GM15510 (cell line): ENCODE measurements around the gene IFNA14.
"Not testable (repeated sequence)": the region's sequence is repeated elsewhere in the genome, so short reads cannot be mapped to it uniquely, and the experiment has no call there.

ENCODE experiments used
- POLR2A ChIP-seq: IDR thresholded peaks from 3 replicates; pipeline ENCODE4 v1.6.1; 2011; ENCODE audit warnings: borderline replicate concordance; ENCODE audit not compliant: insufficient read length; ENCODE audit errors: extremely low read depth

The IFNA14 gene

DNA sequence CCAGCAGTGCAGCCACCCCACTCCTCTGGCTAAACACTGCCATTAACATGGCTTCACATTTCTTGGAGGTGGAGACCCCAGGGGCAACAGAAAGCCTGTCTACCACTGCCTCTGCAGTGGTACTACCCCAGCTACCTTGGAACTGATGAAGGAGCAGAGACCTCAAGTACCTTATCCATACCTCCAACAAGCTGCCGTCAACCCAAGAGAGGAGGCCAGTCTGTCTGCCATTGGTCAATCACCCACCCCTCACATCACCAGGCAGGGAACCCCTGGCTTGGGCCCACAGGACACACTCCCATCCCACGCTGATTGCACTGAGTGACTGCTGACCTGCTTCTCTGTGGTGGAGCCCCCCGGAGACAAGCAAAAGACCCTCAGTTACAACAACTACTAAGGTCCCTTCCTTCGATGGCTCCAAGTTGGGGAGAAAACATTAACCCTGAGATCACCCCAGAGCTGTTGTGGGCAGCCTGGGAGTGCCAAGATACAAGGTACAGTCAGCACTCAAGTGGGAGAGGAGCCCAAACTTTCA lies 5.6 kb downstream of the IFNA14 start:
- no peak for TF ChIP-seq POLR2A

DNA sequence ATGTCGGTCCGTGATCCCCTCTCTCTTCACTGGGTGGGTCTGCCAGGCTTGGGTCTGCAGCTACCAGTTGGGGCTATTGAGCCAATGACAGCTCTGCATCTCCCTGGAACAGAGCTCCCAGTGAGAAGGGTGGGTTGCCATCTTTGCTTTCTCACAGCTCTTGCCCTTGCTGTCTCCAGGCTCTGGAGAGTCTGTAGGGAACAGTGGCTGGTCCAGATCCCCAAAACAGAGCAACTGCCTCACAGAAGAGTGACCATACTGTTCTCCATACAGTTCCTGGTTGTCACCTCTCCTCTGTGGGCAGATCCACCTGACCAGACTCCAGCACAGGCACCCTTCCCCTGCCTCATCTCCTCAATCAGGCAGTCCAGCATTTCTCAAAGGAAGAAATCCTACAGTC lies 6.5 kb downstream of the IFNA14 start:
- no peak for TF ChIP-seq POLR2A

DNA sequence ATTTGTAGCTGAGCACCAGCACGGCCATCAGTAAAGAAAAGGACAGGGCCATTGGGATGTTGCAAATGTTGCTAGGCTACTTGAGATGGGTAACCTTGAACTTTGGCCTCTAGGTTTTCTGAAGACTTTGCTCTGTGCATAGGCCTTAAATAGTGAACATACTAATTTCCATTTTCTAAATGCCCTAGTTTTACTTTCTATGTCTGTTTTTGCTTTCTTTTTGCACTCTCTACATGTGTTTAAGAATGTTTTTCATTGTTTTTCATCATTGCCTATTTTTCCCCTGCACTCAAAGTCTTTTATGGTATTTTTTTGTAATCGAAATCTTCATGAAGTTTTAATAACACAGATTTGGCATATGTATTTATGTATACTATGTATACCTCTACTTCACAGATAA lies 11.7 kb downstream of the IFNA14 start, which contains the start of gene IFNA17:
IFNA17 (minus strand) TSS at position 101 of the 400 bp plus-strand sequence; CDS start at position 52, 49 bp downstream.
- TF ChIP-seq POLR2A: no peak

DNA sequence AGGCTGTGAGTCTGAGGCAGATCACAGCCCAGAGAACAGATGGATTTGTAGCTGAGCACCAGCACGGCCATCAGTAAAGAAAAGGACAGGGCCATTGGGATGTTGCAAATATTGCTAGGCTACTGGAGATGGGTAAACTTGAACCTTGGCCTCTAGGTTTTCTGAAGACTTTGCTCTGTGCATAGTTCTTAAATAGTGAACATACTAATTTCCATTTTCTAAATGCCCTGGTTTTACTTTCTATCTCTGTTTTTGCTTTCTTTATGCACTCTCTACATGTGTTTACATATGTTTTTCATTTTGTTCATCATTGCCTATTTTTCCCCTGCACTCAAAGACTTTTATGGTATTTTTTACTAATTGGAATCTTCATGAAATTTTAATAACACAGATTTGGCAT lies 22.6 kb downstream of the IFNA14 start, which contains the start of gene IFNA16:
IFNA16 (minus strand) TSS at position 101 of the 400 bp plus-strand sequence; CDS start at position 95, 6 bp downstream.
- TF ChIP-seq POLR2A: not testable (repeated sequence)

DNA sequence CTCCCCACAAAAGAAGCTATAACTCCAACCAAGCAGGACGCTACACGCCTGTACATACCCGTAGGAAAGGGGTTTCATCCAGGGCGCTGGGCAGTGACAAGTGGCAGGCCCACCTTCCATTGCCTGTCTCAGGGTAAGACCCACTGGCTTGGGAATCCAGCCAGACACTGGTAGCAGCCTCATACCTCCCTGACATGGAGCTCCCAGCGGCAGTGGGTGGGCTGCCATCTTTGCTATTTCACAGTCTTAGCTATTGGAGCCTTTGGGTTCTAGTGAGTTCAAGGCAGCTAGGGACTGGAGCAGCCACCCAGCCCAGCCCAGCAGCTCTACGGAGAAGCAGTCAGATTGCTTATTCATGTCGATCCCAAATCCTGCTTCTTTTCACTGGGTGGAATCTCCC lies 29.5 kb downstream of the IFNA14 start:
- no peak for TF ChIP-seq POLR2A

DNA sequence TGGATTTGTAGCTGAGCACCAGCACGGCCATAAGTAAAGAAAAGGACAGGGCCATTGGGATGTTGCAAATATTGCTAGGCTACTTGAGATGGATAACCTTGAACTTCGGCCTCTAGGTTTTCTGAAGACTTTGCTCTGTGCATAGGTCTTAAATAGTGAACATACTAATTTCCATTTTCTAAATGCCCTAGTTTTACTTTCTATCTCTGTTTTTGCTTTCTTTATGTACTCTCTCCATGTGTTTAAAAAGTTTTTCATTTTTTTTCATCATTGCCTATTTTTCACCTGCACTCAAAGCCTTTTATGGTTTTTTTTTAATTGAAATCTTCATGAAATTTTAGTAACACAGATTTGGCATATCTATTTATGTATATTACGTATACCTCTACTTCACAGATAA lies 32.8 kb downstream of the IFNA14 start, which contains the start of gene IFNA10:
IFNA10 (minus strand) TSS at position 101 of the 400 bp plus-strand sequence; CDS start at position 55, 46 bp downstream.
- TF ChIP-seq POLR2A: not testable (repeated sequence)

DNA sequence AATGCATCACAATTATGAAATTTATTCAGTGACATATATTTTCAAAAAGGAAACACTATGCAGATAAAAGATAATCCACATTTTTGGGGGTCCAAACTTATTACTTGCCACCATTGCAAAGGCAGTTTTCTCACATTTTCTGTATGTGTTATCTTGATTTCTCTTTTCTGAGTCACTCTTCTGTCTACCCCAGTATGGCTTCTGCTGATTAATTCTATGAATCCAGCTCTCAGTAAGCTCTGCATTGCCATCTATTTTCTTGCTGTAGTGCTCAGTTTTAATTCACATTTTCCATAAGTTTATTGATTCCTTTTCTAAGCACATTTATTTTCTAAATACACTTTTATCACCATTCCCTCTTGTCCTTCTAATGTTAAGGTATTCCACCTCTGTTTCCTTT lies 34.6 kb downstream of the IFNA14 start:
- no peak for TF ChIP-seq POLR2A

DNA sequence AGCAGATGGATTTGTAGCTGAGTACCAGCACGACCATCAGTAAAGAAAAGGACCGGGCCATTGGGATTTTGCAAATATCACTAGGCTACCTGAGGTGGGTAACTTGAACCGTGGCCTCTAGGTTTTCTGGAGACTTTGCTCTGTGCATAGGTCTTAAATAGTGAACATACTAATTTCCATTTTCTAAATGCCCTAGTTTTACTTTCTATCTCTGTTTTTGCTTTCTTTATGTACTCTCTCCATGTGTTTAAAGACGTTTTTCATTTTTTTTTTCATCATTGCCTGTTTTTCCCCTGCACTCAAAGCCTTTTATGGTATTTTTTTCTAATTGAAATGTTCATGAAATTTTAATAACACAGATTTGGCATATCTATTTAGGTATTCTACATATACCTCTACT lies 37.7 kb downstream of the IFNA14 start, which contains the start of gene IFNA7:
IFNA7 (minus strand) TSS at position 101 of the 400 bp plus-strand sequence; CDS start at position 61, 40 bp downstream.
- not testable (repeated sequence) for TF ChIP-seq POLR2A
